ENCODE data around the gene PMM1. TPM values are rescaled to one million over a fixed set of nuclear protein-coding genes. Genes with fewer than 3 reads are reported as not detected.

The PMM1 gene
- total and polyA plus RNA-seq, 2 donors (not counting 3 experiments of a cell fraction or from before 2014, with no cell fraction given) = 14.6 to 31.7 TPM

- no peak overlapping the region for H3K4me3 ChIP-seq (replicated peaks in 1 of 3; ENCODE audit: insufficient read depth in 1 of 3, low read depth in 1 of 3, low read length in 3 of 3)
- BruUV-seq (replicated peaks) = no TSS peak
- H2AFZ ChIP-seq (ENCODE audit: low read depth, low read length) = no peak overlapping the region
- H3K36me3 ChIP-seq (ENCODE audit: control insufficient read depth in 2 of 2, extremely low read depth in 1 of 2, insufficient read depth in 2 of 2, low read length in 2 of 2) = peaks cover 0 to 13% of the 10 kb centered on the region in 2 experiments
- no peak overlapping the region for H3K9ac ChIP-seq (replicated peaks; ENCODE audit: extremely low read depth, insufficient read depth, low read length)
- TF ChIP-seq CTCF (IDR thresholded peaks at IDR 0.05; ENCODE audit: extremely low read depth in 1 of 2, insufficient read depth in 1 of 2, low read depth in 1 of 2, low read length in 2 of 2) = no peak
- no peak for TF ChIP-seq MYC (IDR thresholded peaks at IDR 0.05; ENCODE audit: low read depth, low read length)
- TF ChIP-seq FOS (IDR thresholded peaks at IDR 0.05; ENCODE audit: borderline replicate concordance, insufficient read depth, low read length) = no peak
- no peak for TF ChIP-seq POLR2A (IDR thresholded peaks at IDR 0.05; ENCODE audit: low read depth, low read length)
- TF ChIP-seq GATA2 (IDR thresholded peaks at IDR 0.05; ENCODE audit: insufficient read depth, insufficient read length, low read depth, low read length) = no peak
- ChIA-PET POLR2A (no interaction called here), CTCF (interaction anchor here (0.6 to 3.7 kb wide), 4 partner anchors 10 to 357 kb away, joined by 3 to 22 read pairs (median 4); no protein-coding TSS in a partner anchor)
- dilution Hi-C loops (cut with MboI; ENCODE audit: extremely low pct_ligation_motif_present, low sequenced_read_pairs) = no loop called here
- peaks cover 22% of the 10 kb centered on the region for H3K79me2 ChIP-seq (ENCODE audit: control insufficient read depth, insufficient read depth, low read length)
- H4K20me1 ChIP-seq (replicated peaks; ENCODE audit: control insufficient read depth, extremely low read depth, insufficient read depth, low read length) = no peaks in the 10 kb centered on the region
- no peak overlapping the region for H3K27ac ChIP-seq (ENCODE audit: insufficient read depth, low read depth, low read length)
- H3K4me2 ChIP-seq (ENCODE audit: insufficient read depth, low read length) = no peak overlapping the region
- FAIRE-seq (no peak), DNase-seq (ENCODE audit: low read depth, low spot score) (no peak)
- intact Hi-C loops (cut with micrococcal nuclease) = no loop called here
- no peaks in the 10 kb centered on the region for H3K9me1 ChIP-seq (replicated peaks; ENCODE audit: control insufficient read depth, extremely low read depth, insufficient read depth, low read length)
- H3K4me1 ChIP-seq (ENCODE audit: control insufficient read depth, extremely low read depth, insufficient read depth, low read length) = no peaks in the 10 kb centered on the region
- no peaks in the 10 kb centered on the region for H3K9me3 ChIP-seq (replicated peaks; ENCODE audit: control insufficient read depth, insufficient read depth, low read length)
- H3K27me3 ChIP-seq (ENCODE audit: control insufficient read depth in 2 of 2, insufficient read depth in 2 of 2, low read length in 2 of 2) = no peaks in the 10 kb centered on the region
Observed at GRCh38 chr22:41537203-41537602, 52.4 kb downstream of the PMM1 start.

- FAIRE-seq (no peak), DNase-seq (ENCODE audit: low read depth, low spot score) (no peak)
- dilution Hi-C loops (cut with MboI; ENCODE audit: extremely low pct_ligation_motif_present, low sequenced_read_pairs) (no loop called here), intact Hi-C loops (cut with micrococcal nuclease) (no loop called here)
- Histone ChIP-seq H3K79me2 (ENCODE audit: control insufficient read depth, insufficient read depth, low read length) (peaks cover 5% of the 10 kb centered on the region), H3K4me3 (replicated peaks in 1 of 3; ENCODE audit: insufficient read depth in 1 of 3, low read depth in 1 of 3, low read length in 3 of 3) (no peak overlapping the region), H4K20me1 (replicated peaks; ENCODE audit: control insufficient read depth, extremely low read depth, insufficient read depth, low read length) (no peaks in the 10 kb centered on the region), H3K27ac (ENCODE audit: insufficient read depth, low read depth, low read length) (no peak overlapping the region), H3K9me3 (replicated peaks; ENCODE audit: control insufficient read depth, insufficient read depth, low read length) (no peaks in the 10 kb centered on the region), H3K9me1 (replicated peaks; ENCODE audit: control insufficient read depth, extremely low read depth, insufficient read depth, low read length) (no peaks in the 10 kb centered on the region), H2AFZ (ENCODE audit: low read depth, low read length) (no peak overlapping the region), H3K9ac (replicated peaks; ENCODE audit: extremely low read depth, insufficient read depth, low read length) (no peak overlapping the region), H3K4me1 (ENCODE audit: control insufficient read depth, extremely low read depth, insufficient read depth, low read length) (no peaks in the 10 kb centered on the region), H3K27me3 (ENCODE audit: control insufficient read depth in 2 of 2, insufficient read depth in 2 of 2, low read length in 2 of 2) (no peaks in the 10 kb centered on the region), H3K4me2 (ENCODE audit: insufficient read depth, low read length) (no peak overlapping the region), H3K36me3 (ENCODE audit: control insufficient read depth in 2 of 2, extremely low read depth in 1 of 2, insufficient read depth in 2 of 2, low read length in 2 of 2) (peaks cover 2 to 24% of the 10 kb centered on the region in 2 experiments)
- CTCF ChIA-PET = interaction anchor here (1.3 to 3.7 kb wide), 5 partner anchors 8 to 153 kb away, joined by 4 to 22 read pairs (median 8); partner anchors contain the start of genes POLR3H and TEF
- POLR2A ChIA-PET = no interaction called here
- no TSS peak for BruUV-seq (replicated peaks)
- TF ChIP-seq CTCF (IDR thresholded peaks at IDR 0.05; ENCODE audit: extremely low read depth in 1 of 2, insufficient read depth in 1 of 2, low read depth in 1 of 2, low read length in 2 of 2) = peak in 1 of 2 donors; percentile 32
- no peak for TF ChIP-seq FOS (IDR thresholded peaks at IDR 0.05; ENCODE audit: borderline replicate concordance, insufficient read depth, low read length)
Observed at GRCh38 chr22:41535244-41535643, 54.4 kb downstream of the PMM1 start.

All from endothelial cell of umbilical vein (primary cell).